ENCODE data around the gene IL31.

IL31 gene

DNA sequence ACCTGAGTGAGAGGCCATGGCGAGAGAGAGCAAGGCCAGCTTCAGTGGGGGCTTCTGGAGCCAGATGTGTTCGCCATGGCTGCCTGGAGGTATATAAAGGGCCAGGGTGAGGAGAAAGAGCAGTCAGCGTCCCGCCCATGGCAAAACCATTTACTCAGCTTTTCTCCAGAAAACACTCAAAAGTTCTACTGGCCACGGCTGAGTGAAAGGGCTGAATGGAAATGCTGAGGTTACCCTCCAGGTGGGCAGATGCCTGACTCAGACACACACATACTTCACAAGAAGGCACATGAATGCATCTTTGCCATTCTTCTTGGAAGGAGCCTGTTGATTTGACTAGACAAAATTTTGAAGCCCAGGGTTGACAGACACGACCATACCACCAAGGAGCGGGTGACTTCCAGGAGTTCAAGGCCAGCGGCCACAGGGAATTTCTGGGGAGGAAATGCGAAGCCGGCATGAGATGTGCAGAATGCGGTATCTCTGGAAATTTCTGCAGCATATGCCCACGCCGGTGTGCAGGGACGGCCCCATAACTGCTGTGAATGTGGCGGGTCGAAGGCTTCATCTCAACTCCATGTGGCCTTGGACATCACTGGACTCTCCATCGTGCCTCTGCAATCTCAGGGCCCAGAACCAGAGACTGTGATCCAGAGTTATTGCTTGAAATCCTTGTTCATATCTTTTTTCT, at the start of gene IL31:
Gene IL31, minus strand, starts transcription at position 67 of the 691 bp plus-strand sequence. Its CDS starts 49 bp downstream, at position 18.
- CTCF ChIA-PET = no interaction called here
- no peaks in the 10 kb centered on the region for H3K4me1 ChIP-seq (ENCODE audit: control insufficient read depth, insufficient read depth, low read length)
- no peaks in the 10 kb centered on the region for H3K36me3 ChIP-seq (ENCODE audit: control insufficient read depth in 2 of 2, insufficient read depth in 1 of 2, low read length in 2 of 2)
- no peak for TF ChIP-seq ZNF221 (tag by site-specific recombination; IDR thresholded peaks at IDR 0.05; ENCODE audit: borderline replicate concordance)
- TF ChIP-seq ZNF664 (tag by site-specific recombination; IDR thresholded peaks at IDR 0.05) = no peak
- no peak for TF ChIP-seq ZNF292 (tag by site-specific recombination; IDR thresholded peaks at IDR 0.05; ENCODE audit: borderline replicate concordance, low read depth)
- no peak for TF ChIP-seq ZNF169 (tag by site-specific recombination; IDR thresholded peaks at IDR 0.05)
- no peak for TF ChIP-seq MYNN (tag by site-specific recombination; IDR thresholded peaks at IDR 0.05; ENCODE audit: borderline replicate concordance)
- TF ChIP-seq ZNF654 (tag by site-specific recombination; IDR thresholded peaks at IDR 0.05; ENCODE audit: low read depth) = no peak
- H3K9me3 ChIP-seq (ENCODE audit: control insufficient read depth, insufficient read depth, low read depth, low read length) = no peaks in the 10 kb centered on the region
- H3K4me3 ChIP-seq (ENCODE audit: low read depth, low read length) = no peak within 1 kb of the TSS
- H3K27ac ChIP-seq (ENCODE audit: extremely low read depth, low read depth, low read length) = no peak within 1 kb of the TSS
- POLR2A ChIA-PET = no interaction called here

DNA sequence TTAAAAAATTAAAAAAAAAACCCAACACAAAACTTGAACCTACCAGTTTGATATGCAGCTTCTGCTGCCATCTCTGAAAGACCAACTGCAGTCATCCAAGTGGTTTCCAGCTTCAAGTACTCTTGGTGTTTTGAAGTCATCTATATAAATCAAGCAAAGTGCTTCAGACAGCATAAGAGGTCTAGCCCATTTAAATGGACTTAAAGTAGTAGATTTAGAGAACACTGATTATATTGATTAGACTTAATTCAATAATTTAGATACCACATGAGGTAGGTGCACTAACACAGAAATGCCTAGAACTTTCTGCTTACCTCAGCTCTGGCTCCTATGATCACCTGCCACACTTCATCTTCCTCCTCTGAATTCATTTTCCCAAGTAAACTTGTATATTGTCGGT, 42.4 kb upstream of the IL31 start:
- H3K9me3 ChIP-seq (ENCODE audit: control insufficient read depth, insufficient read depth, low read depth, low read length) = no peaks in the 10 kb centered on the region
- H3K4me1 ChIP-seq (ENCODE audit: control insufficient read depth, insufficient read depth, low read length) = no peaks in the 10 kb centered on the region
- TF ChIP-seq ZNF629 (tag by site-specific recombination; IDR thresholded peaks at IDR 0.05) = no peak
- TF ChIP-seq HOXA7 (CRISPR knock-in tag; IDR thresholded peaks at IDR 0.05; ENCODE audit: borderline replicate concordance) = no peak
- TF ChIP-seq KLF7 (tag by site-specific recombination; IDR thresholded peaks at IDR 0.05; ENCODE audit: borderline replicate concordance) = no peak
- TF ChIP-seq, protein P1, sequence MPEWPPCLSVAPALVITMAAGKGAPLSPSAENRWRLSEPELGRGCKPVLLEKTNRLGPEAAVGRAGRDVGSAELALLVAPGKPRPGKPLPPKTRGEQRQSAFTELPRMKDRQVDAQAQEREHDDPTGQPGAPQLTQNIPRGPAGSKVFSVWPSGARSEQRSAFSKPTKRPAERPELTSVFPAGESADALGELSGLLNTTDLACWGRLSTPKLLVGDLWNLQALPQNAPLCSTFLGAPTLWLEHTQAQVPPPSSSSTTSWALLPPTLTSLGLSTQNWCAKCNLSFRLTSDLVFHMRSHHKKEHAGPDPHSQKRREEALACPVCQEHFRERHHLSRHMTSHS (tag by site-specific recombination; IDR thresholded peaks at IDR 0.05) = no peak
- TF ChIP-seq, protein P2, sequence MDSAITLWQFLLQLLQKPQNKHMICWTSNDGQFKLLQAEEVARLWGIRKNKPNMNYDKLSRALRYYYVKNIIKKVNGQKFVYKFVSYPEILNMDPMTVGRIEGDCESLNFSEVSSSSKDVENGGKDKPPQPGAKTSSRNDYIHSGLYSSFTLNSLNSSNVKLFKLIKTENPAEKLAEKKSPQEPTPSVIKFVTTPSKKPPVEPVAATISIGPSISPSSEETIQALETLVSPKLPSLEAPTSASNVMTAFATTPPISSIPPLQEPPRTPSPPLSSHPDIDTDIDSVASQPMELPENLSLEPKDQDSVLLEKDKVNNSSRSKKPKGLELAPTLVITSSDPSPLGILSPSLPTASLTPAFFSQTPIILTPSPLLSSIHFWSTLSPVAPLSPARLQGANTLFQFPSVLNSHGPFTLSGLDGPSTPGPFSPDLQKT (IDR thresholded peaks at IDR 0.05; ENCODE audit: borderline replicate concordance, low read depth, low read length) = no peak
- ChIA-PET POLR2A (interaction anchor here (2.2 kb wide), 1 partner anchor 10 kb away, joined by 10 read pairs; the partner anchor contains the start of gene DIABLO), CTCF (interaction anchor here (0.5 to 0.7 kb wide), 2 partner anchors 78 to 281 kb away, joined by 3 to 4 read pairs; no protein-coding TSS in a partner anchor)
- H3K36me3 ChIP-seq (ENCODE audit: control insufficient read depth in 2 of 2, insufficient read depth in 1 of 2, low read length in 2 of 2) = peaks cover 55 to 86% of the 10 kb centered on the region in 2 experiments
- no peak overlapping the region for H3K27ac ChIP-seq (ENCODE audit: extremely low read depth, low read depth, low read length)
- no peak overlapping the region for H3K4me3 ChIP-seq (ENCODE audit: low read depth, low read length)

- H3K9me3 ChIP-seq (ENCODE audit: control insufficient read depth, insufficient read depth, low read depth, low read length) = no peaks in the 10 kb centered on the region
- ChIA-PET CTCF (interaction anchor here (0.5 to 1.5 kb wide), 4 partner anchors 23 to 282 kb away, joined by 3 to 7 read pairs (median 4); no protein-coding TSS in a partner anchor), POLR2A (interaction anchor here (0.9 to 2.2 kb wide), 2 partner anchors 9 to 10 kb away, joined by 3 to 10 read pairs; partner anchors contain the start of gene DIABLO)
- H3K4me3 ChIP-seq (ENCODE audit: low read depth, low read length) = no peak overlapping the region
- peaks cover 59 to 86% of the 10 kb centered on the region in 2 experiments for H3K36me3 ChIP-seq (ENCODE audit: control insufficient read depth in 2 of 2, insufficient read depth in 1 of 2, low read length in 2 of 2)
- no peak overlapping the region for H3K27ac ChIP-seq (ENCODE audit: extremely low read depth, low read depth, low read length)
- TF ChIP-seq, protein P3, sequence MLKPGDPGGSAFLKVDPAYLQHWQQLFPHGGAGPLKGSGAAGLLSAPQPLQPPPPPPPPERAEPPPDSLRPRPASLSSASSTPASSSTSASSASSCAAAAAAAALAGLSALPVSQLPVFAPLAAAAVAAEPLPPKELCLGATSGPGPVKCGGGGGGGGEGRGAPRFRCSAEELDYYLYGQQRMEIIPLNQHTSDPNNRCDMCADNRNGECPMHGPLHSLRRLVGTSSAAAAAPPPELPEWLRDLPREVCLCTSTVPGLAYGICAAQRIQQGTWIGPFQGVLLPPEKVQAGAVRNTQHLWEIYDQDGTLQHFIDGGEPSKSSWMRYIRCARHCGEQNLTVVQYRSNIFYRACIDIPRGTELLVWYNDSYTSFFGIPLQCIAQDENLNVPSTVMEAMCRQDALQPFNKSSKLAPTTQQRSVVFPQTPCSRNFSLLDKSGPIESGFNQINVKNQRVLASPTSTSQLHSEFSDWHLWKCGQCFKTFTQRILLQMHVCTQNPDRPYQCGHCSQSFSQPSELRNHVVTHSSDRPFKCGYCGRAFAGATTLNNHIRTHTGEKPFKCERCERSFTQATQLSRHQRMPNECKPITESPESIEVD (tag by site-specific recombination; IDR thresholded peaks at IDR 0.05) = no peak
- TF ChIP-seq, protein P4, sequence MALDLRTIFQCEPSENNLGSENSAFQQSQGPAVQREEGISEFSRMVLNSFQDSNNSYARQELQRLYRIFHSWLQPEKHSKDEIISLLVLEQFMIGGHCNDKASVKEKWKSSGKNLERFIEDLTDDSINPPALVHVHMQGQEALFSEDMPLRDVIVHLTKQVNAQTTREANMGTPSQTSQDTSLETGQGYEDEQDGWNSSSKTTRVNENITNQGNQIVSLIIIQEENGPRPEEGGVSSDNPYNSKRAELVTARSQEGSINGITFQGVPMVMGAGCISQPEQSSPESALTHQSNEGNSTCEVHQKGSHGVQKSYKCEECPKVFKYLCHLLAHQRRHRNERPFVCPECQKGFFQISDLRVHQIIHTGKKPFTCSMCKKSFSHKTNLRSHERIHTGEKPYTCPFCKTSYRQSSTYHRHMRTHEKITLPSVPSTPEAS (tag by site-specific recombination; IDR thresholded peaks at IDR 0.05) = no peak
- TF ChIP-seq SP2 (tag by site-specific recombination; IDR thresholded peaks at IDR 0.05) (no peak), ZNF473 (tag by site-specific recombination; IDR thresholded peaks at IDR 0.05) (no peak)
- no peaks in the 10 kb centered on the region for H3K4me1 ChIP-seq (ENCODE audit: control insufficient read depth, insufficient read depth, low read length)
Measured at GRCh38 chr12:122215771-122216170, 41.8 kb upstream of the IL31 start.
